A549 (cell line): ENCODE measurements around the gene TESMIN. TPM values are rescaled to one million over a fixed set of nuclear protein-coding genes. Genes with fewer than 3 reads are reported as not detected.

Source experiments
- ATAC-seq, 2 experiments: fragments of 200-7000 bp in 1 of 2; fragments of >200 bp in 1 of 2; cut with Nextera tagmentation in 1 of 2; cut with Tn5 transposase in 1 of 2; 3 replicates each; pipeline versions ENCODE4 v1.8.0 to v1.9.1; 2018 to 2020; ENCODE audit warnings: mild to moderate bottlenecking in 1 of 2, moderate library complexity in 1 of 2
- CTCF ChIA-PET: fragments of 300-600 bp; sonication (Branson Sonifier 250); formaldehyde crosslinking; extraction: SDS; loops from one replicate; lab custom pipeline; 2021; ENCODE audit warnings: antibody characterized with exemption, inconsistent platforms; lab: Yijun Ruan, JAX
- POLR2A ChIA-PET: fragments of 350-600 bp; formaldehyde crosslinking; extraction: SDS; loops from one replicate; lab custom pipeline; 2021; ENCODE audit warnings: antibody characterized with exemption, inconsistent platforms; lab: Yijun Ruan, JAX
- DNase-seq, 2 experiments: peaks; one replicate each; pipeline versions ENCODE4 v3.0.0 to v3.0.0-alpha.2; 2011 to 2016; ENCODE audit warnings: low read depth in 1 of 2, low spot score in 1 of 2
- FAIRE-seq: peaks from 2 replicates; lab custom pipeline; 2011; peaks lifted over from hg19 to GRCh38; lab: Jason Lieb, UNC
- H3K27ac ChIP-seq, 2 experiments: fragments of >200 bp; sonication (Bioruptor Twin); formaldehyde crosslinking; 3 replicates each; pipeline ENCODE4 v1.5.1; 2016 to 2017
- H3K4me1 ChIP-seq: fragments of >200 bp; sonication (Bioruptor Twin); formaldehyde crosslinking; 3 replicates; pipeline ENCODE4 v1.6.1; 2016
- H3K4me2 ChIP-seq: fragments of >200 bp; sonication (Bioruptor Twin); formaldehyde crosslinking; 3 replicates; pipeline ENCODE4 v1.6.1; 2016
- H3K4me3 ChIP-seq: fragments of >200 bp; sonication (Bioruptor Twin); formaldehyde crosslinking; 3 replicates; pipeline ENCODE4 v1.5.1; 2016
- H3K9me3 ChIP-seq: fragments of >200 bp; sonication (Bioruptor Twin); formaldehyde crosslinking; 3 replicates; pipeline ENCODE4 v1.6.1; 2016
- CHD2 ChIP-seq: fragments of 150-350 bp; IDR thresholded peaks from 2 replicates; pipeline ENCODE4 v1.6.1; 2014; ENCODE audit warnings: low read length; ENCODE audit not compliant: partially characterized antibody
- EHMT2 ChIP-seq: fragments of 200-600 bp; sonication (generic); IDR thresholded peaks from 2 replicates; pipeline ENCODE4 v1.6.1; 2016; ENCODE audit warnings: antibody characterized with exemption, low read depth, mild to moderate bottlenecking, moderate library complexity
- ELK1 ChIP-seq: fragments of 150-350 bp; IDR thresholded peaks from 2 replicates; pipeline ENCODE4 v1.6.1; 2014; ENCODE audit warnings: low read depth, mild to moderate bottlenecking, low read length
- GATA3 ChIP-seq: IDR thresholded peaks from 2 replicates; pipeline ENCODE4 v1.6.1; 2012; ENCODE audit warnings: borderline replicate concordance
- HDAC2 ChIP-seq: fragments of 200-600 bp; sonication (generic); IDR thresholded peaks from 2 replicates; pipeline ENCODE4 v1.6.1; 2016
- HOXB13 ChIP-seq: fragments of 250-450 bp; sonication (Bioruptor Pico); IDR thresholded peaks from 2 replicates; pipeline ENCODE4 v1.5.0; 2020; ENCODE audit warnings: low read depth, mild to moderate bottlenecking, moderate library complexity
- HOXB5 ChIP-seq: fragments of 250-450 bp; sonication (Bioruptor Pico); IDR thresholded peaks from 2 replicates; pipeline ENCODE4 v1.5.0; 2020; ENCODE audit warnings: mild to moderate bottlenecking, moderate library complexity
- KDM1A ChIP-seq: fragments of 200-600 bp; sonication (generic); IDR thresholded peaks from 2 replicates; pipeline ENCODE4 v1.6.1; 2016; ENCODE audit warnings: low read depth, mild to moderate bottlenecking
- MAX ChIP-seq: IDR thresholded peaks from 2 replicates; pipeline ENCODE4 v1.6.1; 2012
- MAZ ChIP-seq: fragments of 150-350 bp; IDR thresholded peaks from 2 replicates; pipeline ENCODE4 v1.6.1; 2014; ENCODE audit warnings: antibody characterized with exemption, low read depth, low read length, borderline replicate concordance
- MYC ChIP-seq: IDR thresholded peaks from 2 replicates; pipeline ENCODE4 v1.6.1; 2012; ENCODE audit warnings: mild to moderate bottlenecking, inconsistent platforms, low read length, improper control_type of control experiment, borderline replicate concordance
- NPAS2 ChIP-seq: fragments of 250-450 bp; sonication (Bioruptor Pico); IDR thresholded peaks from 2 replicates; pipeline ENCODE4 v1.8.0; 2022; ENCODE audit warnings: mild to moderate bottlenecking, moderate library complexity, borderline replicate concordance
- POLR2A ChIP-seq: IDR thresholded peaks from 2 replicates; pipeline ENCODE4 v1.6.1; 2012; ENCODE audit warnings: mild to moderate bottlenecking, low read length
- RAD21 ChIP-seq, 2 experiments: fragments of >200 bp in 1 of 2; sonication (Bioruptor Twin) in 1 of 2; formaldehyde crosslinking in 1 of 2; IDR thresholded peaks in 1 of 2; conservative IDR thresholded peaks in 1 of 2; 2 replicates in 1 of 2; 3 replicates in 1 of 2; pipeline ENCODE4 v1.6.1; 2012 to 2018; ENCODE audit warnings: inconsistent platforms in 1 of 2
- RFX5 ChIP-seq: fragments of 450-650 bp; IDR thresholded peaks from 2 replicates; pipeline ENCODE4 v1.7.1; 2014; ENCODE audit warnings: antibody characterized with exemption, mild to moderate bottlenecking, moderate library complexity
- RNF2 ChIP-seq: fragments of 200-600 bp; sonication (generic); IDR thresholded peaks from 2 replicates; pipeline ENCODE4 v1.6.1; 2016; ENCODE audit warnings: low read depth, mild to moderate bottlenecking, antibody characterized with exemption, moderate library complexity, borderline replicate concordance
- SMC3 ChIP-seq: fragments of >200 bp; sonication (Bioruptor Twin); formaldehyde crosslinking; IDR thresholded peaks from 3 replicates; pipeline ENCODE4 v1.6.1; 2018; ENCODE audit warnings: inconsistent platforms
- ZFP36 ChIP-seq: fragments of 450-650 bp; IDR thresholded peaks from 2 replicates; pipeline ENCODE4 v1.6.1; 2014; ENCODE audit warnings: borderline replicate concordance; ENCODE audit not compliant: partially characterized antibody
- WGBS: methylation state at CpG from one replicate; pipeline ENCODE4 v1.1.6; 2017; ENCODE audit errors: missing lambda C conversion rate; 5-methylcytosine and 5-hydroxymethylcytosine counted together
- polyA plus RNA-seq, 4 experiments: library from polyadenylated mRNA; depleted of rRNA in 3 of 4; stranded (reverse); fragments of >200 nt; fragmentation: RNase III in 1 of 4; extraction: RNeasy Plus Mini Kit Qiagen cat#74134 plus additional on column Dnase treatment in 1 of 4; gene quantifications; 2 replicates in 3 of 4; 3 replicates in 1 of 4; pipeline ENCODE4 v1.2.3, GENCODE V29; 2011 to 2017
- TF ChIP-seq, protein P1 (sequence below): IDR thresholded peaks from 2 replicates; pipeline ENCODE4 v1.6.1; 2012
- TF ChIP-seq, protein P2 (sequence below): fragments of 250-450 bp; sonication (Bioruptor Pico); IDR thresholded peaks from 2 replicates; pipeline ENCODE4 v1.5.0; 2020; ENCODE audit warnings: low read depth, mild to moderate bottlenecking, moderate library complexity
- TF ChIP-seq, protein P3 (sequence below): fragments of 250-450 bp; sonication (Bioruptor Pico); IDR thresholded peaks from 2 replicates; pipeline ENCODE4 v1.5.0; 2021; ENCODE audit warnings: mild to moderate bottlenecking, moderate library complexity, borderline replicate concordance

TESMIN gene
- polyA plus RNA-seq, 2 of the 4 experiments (the other 2 are of a cell fraction), result 4.5 to 5.2 TPM

DNA sequence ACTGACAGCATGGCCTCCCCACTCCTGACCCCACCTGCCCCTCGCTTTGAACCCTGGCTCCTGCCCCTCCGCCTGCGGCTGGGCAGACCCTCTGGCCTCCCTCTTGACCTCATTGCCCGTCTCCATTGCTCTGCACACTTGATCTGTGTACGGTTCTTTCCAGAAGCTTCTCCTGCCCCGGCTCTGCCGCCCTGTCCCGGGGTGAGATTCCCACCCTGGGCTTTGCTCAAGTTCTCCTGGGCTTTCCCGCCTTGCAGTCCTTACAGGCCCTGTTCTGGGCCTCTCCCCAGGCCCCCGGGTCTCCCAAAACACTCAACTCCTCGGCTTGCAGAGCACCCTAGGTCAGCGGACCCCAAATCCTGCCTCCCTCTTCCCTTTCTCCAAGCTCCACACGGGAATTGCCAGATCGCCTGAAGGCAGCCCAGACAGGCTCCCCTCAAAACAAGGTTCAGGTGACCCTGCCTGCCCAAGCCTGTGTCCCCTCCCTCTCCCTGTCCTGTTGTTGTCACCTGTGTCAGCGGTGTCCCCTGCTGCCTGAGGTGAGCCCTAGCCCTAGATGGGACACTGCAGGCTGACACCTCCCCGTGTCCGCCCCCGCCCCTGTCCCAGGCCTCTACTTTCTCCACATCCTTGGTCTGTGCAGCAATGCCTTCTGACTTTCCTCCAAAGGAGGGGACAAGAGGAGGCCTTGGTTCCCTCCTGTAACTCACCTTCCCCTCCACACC lies 65.5 kb downstream of the TESMIN start:
- ATAC-seq (no peak), FAIRE-seq (no peak), DNase-seq (no peak)
- Histone ChIP-seq H3K4me2 (no peak overlapping the region), H3K27ac (no peak overlapping the region), H3K4me1 (peaks cover 2% of the 10 kb centered on the region; the same call in 1 of the 3 replicates), H3K4me3 (no peak overlapping the region), H3K9me3 (no peaks in the 10 kb centered on the region)
- POLR2A ChIA-PET, result no interaction called here
- TF ChIP-seq CHD2 (no peak), MAZ (no peak), RNF2 (no peak), RFX5 (no peak)
- CTCF ChIA-PET, result no interaction called here
- 92% methylated on average over 18 of the region's 18 CpGs for WGBS

GRCh38 chr11:68684385-68685356 lies 66.6 kb downstream of the TESMIN start, which contains the start of gene GAL:
TSS of gene GAL (plus strand) at chr11:68684544. CDS start at chr11:68684924, 380 bp downstream.
- ATAC-seq, result peak; percentile 41 to 71; a peak in 5 of 6 replicates
- H3K9me3 ChIP-seq, result no peaks in the 10 kb centered on the region
- peaks cover 2% of the 10 kb centered on the region; the same call in 1 of the 3 replicates for H3K4me1 ChIP-seq
- FAIRE-seq, result no peak
- TF ChIP-seq MAZ (no peak), RAD21 (conservative IDR thresholded peaks at IDR 0.05 in 1 of 2, IDR thresholded peaks at IDR 0.05 in 1 of 2) (no peak), MAX (peak; percentile 45; the same call in 1 of the 2 replicates), SMC3 (no peak), NPAS2 (CRISPR knock-in tag) (no peak), KDM1A (no peak), POLR2A (peak; percentile 26; the same call in 1 of the 2 replicates), ZFP36 (peak; percentile 84)
- TF ChIP-seq, protein P1, sequence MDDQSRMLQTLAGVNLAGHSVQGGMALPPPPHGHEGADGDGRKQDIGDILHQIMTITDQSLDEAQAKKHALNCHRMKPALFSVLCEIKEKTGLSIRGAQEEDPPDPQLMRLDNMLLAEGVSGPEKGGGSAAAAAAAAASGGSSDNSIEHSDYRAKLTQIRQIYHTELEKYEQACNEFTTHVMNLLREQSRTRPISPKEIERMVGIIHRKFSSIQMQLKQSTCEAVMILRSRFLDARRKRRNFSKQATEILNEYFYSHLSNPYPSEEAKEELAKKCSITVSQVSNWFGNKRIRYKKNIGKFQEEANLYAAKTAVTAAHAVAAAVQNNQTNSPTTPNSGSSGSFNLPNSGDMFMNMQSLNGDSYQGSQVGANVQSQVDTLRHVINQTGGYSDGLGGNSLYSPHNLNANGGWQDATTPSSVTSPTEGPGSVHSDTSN, result no peak
- 81% methylated on average over 30 of the region's 113 CpGs for WGBS
- no peak for DNase-seq
- POLR2A ChIA-PET, result interaction anchor here (0.6 kb wide), 1 partner anchor 233 kb away, joined by 3 read pairs; no protein-coding TSS in a partner anchor
- peak within 1 kb of the TSS; percentile 78 to 91 for H3K27ac ChIP-seq
- H3K4me3 ChIP-seq, result peak within 1 kb of the TSS; percentile 63
- peak within 1 kb of the TSS; percentile 99 for H3K4me2 ChIP-seq
- CTCF ChIA-PET, result interaction anchor here (0.7 kb wide), 1 partner anchor 163 kb away, joined by 3 read pairs; no protein-coding TSS in a partner anchor

DNA sequence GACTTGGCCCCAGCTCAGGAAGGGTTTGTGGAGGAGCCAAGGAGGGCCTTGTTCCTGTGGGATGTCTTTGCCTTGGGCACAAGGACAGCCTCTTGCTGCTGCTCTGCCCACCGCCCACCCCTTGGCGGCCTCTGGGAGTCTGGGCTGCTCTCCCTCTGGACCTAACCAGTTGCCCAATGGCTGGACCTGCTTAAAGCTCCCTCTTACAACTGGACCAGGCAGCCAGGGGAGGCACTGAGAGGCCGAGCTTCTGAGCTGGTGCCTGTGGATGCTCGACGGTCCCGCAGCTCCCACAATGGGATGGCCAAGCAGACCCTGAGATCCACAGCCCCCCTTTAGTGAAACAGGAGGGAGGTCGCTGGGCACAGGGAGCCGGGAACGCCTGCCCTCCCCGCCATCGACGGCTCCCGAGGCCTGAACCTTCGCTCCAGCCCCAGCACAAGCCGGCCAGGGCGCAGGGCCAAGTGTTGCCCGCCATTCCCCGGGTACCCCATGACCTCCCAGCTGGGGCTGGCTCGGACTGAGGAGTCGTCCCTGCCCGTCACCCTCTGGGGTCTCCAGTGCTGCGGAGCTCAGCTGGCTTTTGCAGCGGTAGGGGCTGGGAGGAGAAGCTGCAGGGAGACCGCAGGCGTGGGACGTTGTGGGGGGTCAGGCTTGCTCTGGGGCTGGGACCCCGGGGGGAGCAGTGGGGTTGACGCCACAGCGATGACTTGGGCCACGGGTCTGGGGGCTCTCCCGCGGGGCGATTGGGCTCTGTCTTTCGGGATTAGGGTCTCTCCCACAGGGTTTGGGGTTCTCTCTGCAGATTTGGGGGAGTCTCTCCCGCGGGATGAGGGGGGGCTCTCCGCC lies 67.6 kb downstream of the TESMIN start:
- Histone ChIP-seq H3K27ac (peak overlapping the region; percentile 78 to 91), H3K9me3 (no peaks in the 10 kb centered on the region), H3K4me1 (peaks cover 2% of the 10 kb centered on the region; the same call in 1 of the 3 replicates), H3K4me3 (peak overlapping the region; percentile 63), H3K4me2 (peak overlapping the region; percentile 99)
- DNase-seq (no peak), ATAC-seq (peak in 1 of 2 experiments; percentile 41; a peak in 3 of 6 replicates), FAIRE-seq (no peak)
- POLR2A ChIA-PET, result interaction anchor here (0.6 kb wide), 1 partner anchor 234 kb away, joined by 3 read pairs; no protein-coding TSS in a partner anchor
- CTCF ChIA-PET, result interaction anchor here (0.7 to 1.7 kb wide), 3 partner anchors 40 to 162 kb away, joined by 3 to 4 read pairs (median 4); no protein-coding TSS in a partner anchor
- 76% methylated on average over 11 of the region's 37 CpGs for WGBS
- TF ChIP-seq GATA3 (no peak), HDAC2 (no peak), NPAS2 (CRISPR knock-in tag) (no peak), ELK1 (no peak), HOXB13 (CRISPR knock-in tag) (no peak), CHD2 (no peak), HOXB5 (CRISPR knock-in tag) (no peak), MYC (no peak), MAX (no peak), EHMT2 (no peak), MAZ (no peak)
- TF ChIP-seq, protein P2, sequence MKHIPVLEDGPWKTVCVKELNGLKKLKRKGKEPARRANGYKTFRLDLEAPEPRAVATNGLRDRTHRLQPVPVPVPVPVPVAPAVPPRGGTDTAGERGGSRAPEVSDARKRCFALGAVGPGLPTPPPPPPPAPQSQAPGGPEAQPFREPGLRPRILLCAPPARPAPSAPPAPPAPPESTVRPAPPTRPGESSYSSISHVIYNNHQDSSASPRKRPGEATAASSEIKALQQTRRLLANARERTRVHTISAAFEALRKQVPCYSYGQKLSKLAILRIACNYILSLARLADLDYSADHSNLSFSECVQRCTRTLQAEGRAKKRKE (CRISPR knock-in tag), result no peak
- TF ChIP-seq, protein P3, sequence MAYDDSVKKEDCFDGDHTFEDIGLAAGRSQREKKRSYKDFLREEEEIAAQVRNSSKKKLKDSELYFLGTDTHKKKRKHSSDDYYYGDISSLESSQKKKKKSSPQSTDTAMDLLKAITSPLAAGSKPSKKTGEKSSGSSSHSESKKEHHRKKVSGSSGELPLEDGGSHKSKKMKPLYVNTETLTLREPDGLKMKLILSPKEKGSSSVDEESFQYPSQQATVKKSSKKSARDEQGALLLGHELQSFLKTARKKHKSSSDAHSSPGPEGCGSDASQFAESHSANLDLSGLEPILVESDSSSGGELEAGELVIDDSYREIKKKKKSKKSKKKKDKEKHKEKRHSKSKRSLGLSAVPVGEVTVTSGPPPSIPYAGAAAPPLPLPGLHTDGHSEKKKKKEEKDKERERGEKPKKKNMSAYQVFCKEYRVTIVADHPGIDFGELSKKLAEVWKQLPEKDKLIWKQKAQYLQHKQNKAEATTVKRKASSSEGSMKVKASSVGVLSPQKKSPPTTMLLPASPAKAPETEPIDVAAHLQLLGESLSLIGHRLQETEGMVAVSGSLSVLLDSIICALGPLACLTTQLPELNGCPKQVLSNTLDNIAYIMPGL (CRISPR knock-in tag), result no peak
